ENCODE measurements around the gene CCNE1. TPM values are rescaled to one million over a fixed set of nuclear protein-coding genes. Genes with fewer than 3 reads are reported as not detected.
A peak's percentile ranks its signal among the peaks of the same experiment; 100 is the strongest.

CCNE1 gene
- polyA plus RNA-seq, 12 donors, result 12.7 to 29.0 (median 23.8) TPM; not detected in 1

DNA sequence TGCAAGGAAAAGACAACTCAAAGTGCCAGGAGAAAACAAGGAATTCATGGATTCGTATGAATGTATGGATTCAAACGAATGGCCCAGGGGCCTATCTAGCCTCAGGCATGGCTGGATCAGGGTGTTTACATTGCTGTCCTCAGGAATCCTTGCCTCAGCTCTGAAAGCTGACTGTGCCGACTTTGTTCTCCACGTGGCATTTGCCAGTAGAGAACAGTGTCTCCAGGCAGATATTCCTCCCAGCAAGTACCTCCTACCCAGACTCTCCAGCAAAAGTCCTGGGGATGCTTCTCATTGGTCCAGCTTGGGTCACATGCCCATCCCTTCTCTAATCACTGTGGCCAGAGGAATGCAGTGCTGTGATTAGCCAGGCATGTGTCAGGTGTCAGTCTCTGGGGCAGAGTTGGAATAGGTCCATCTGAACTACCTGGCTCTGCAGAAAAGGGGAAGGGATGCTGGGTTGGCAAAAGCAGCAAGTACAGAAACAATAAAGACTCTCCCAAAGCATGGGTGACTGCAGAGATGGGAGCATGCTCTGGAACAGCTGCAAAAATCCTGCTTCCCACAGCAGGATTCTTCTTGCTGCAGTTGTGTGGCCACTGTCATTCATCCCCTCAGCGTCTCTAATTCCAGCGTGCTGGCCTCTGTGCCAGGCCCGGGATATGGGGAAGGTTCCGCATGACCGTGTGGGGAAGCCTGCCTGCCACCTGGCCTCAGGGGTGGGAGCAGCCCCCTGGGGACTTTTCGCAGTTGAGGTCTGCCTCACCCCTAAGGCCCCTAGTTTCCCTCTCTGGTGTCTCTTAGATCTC, 30.0 kb downstream of the CCNE1 start:
- DNase-seq, result peak; percentile 22

- no peak for DNase-seq
Observed at GRCh38 chr19:29842471-29843179, 30.8 kb downstream of the CCNE1 start.

GRCh38 chr19:29843180-29844051, 31.6 kb downstream of the CCNE1 start:
- peak; percentile 52 for DNase-seq

GRCh38 chr19:29844891-29845573, 33.2 kb downstream of the CCNE1 start:
- peak; percentile 93 for DNase-seq

GRCh38 chr19:29845574-29846176, 33.9 kb downstream of the CCNE1 start:
- DNase-seq, result no peak

DNA sequence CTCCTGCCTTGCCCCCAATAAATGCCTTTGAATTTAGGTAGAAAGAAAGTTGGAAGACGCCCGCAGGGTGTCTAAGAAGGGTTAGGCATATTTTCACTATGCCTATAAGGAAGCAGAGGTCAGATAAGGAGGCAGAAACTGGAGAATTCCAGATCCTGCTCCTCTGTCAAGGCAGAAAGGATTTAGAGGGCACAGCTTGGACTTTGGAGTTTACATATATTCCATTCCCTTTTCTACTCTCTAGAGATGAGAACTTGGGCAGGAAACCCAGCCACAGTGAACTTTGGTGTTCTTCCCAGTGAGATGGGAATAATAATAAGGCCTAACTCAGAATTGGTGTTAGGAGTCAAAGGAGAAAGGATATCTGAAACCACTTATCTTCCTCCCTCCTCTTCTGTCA, 37.4 kb downstream of the CCNE1 start:
- no peak for DNase-seq

DNA sequence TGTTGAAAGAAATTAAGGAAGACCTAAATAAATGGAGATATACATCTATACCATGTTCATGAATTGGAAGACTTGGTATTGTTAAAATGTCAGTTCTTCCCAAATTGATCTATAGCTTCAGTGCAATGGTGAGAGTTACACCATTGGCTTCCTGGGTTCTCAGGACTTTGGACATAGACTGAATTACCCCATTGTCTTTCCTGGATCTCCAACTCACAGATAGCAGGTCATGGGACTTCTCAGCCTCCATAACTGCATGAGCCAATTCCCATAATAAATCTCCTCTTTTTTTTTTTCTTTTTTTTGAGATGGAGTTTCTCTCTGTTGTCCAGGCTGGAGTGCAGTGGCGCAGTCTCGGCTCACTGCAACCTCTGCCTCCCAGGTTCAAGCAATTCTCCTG, 38.7 kb downstream of the CCNE1 start:
- no peak for DNase-seq

DNA sequence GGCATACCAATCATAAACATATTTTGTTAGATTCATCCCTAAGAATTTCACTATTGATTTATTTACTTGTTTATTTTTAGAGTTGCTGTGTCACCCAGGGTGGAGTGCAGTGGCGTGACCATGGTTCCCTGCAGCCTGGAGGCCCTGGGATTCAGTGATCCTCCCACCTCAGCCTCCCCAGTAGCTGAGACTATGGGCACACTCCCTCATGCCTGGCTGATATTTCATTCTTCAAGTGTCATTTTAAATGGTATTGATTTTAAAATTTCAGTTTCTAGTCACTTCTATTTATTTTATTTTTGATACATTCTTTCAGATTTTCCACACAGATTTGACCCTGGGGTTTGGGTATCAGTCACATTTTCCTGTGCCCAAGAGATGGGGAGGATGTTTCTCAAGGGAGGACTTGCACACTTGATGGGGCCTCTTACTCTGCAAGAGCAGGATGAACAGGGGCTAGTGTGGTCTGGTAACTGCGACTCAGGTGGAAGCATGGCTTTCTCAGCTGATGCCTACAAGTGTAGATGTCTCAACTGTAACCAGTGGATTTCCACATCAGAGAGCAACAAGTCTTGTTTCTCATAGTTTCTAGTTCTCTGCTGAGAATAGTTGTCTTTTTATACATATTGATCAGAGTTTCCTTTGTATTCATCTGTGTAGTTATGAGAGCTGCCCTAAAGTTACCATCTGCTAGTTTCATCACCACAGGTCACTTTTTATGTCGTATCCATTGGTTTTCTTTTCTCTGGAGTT, 40.2 kb downstream of the CCNE1 start:
- DNase-seq, result no peak

DNA sequence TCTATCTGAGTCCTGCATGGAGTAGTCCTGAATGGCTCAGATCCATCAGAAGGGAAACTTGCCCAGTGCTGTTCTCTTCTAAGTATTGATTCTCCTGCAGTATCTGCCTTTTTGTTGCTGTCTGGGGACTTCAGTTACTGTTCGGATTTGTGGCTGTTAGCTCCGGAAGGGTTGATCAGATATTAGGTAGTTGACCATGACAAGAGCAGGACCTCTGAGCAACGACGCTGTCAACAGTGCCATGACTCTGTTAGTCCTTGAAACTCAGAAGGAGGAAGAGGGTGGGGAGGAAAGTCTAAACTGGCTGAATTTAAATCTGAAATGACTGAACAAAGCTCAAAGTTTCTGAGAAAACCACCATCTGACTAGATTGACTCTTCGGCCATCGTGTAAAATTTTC, 42.2 kb downstream of the CCNE1 start:
- DNase-seq, result no peak

DNA sequence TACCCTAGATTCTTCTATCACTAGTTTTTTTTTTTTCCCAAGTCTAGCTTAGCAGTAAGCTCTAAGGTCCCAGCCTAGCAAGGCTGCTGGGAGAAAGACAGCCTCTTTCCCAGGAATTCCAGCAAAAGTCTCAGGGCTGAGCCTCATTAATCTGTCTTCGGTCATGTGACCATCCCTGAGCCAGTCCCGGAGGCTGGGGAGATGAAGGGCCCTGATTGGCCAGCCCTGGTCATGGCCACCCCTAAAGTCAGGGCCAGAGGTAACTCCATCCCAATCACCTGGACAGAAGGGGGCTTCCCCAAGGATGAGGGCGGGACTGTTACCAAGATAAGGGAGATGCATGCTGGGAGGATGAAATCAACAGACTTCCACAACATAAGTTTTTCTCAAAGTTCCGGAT, 43.3 kb downstream of the CCNE1 start:
- no peak for DNase-seq

- no peak for DNase-seq
Observed at GRCh38 chr19:29855741-29856500, 44.1 kb downstream of the CCNE1 start.

- DNase-seq, result no peak
Observed at GRCh38 chr19:29858000-29858596, 46.3 kb downstream of the CCNE1 start.

GRCh38 chr19:29858621-29859020, 46.8 kb downstream of the CCNE1 start:
- DNase-seq, result no peak

DNA sequence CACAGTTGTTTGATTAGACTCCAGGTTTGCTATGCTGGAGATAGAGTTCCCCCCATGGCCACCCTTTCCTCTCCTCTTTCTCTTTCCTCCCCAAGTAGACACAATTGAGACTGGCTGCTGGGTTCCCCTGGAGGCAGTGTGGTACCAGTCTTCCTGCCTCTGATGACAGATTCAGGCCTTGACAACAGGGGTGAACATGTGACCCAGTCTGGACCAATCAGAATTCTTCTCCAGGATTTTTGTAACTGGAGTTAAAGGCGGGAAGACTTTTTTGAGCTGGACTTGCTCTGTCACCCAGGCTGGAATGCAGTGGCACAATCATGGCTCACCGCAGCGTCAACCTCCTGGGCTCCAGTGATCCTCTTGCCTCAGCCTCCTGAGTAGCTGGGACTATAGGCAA, 48.7 kb downstream of the CCNE1 start:
- no peak for DNase-seq

DNA sequence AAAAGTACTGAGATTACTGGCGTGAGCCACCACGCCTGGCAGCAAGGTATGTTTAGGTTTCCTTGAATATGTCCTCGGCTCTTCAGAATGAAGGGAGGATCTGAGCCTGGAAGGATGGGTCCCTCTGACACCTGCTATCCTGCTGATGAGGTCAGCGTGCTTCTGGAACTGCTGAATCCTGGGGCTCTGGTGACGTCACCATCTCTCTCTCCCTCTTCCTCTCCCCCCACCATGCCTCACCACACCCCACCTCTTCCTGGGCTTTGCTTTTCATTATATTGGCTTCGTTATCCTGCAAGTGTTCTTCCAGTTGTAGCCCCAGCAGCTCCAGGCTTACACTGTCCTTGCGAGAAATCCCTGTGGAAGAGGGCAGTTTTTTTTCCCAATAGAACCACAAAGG, 49.8 kb downstream of the CCNE1 start:
- no peak for DNase-seq

DNA sequence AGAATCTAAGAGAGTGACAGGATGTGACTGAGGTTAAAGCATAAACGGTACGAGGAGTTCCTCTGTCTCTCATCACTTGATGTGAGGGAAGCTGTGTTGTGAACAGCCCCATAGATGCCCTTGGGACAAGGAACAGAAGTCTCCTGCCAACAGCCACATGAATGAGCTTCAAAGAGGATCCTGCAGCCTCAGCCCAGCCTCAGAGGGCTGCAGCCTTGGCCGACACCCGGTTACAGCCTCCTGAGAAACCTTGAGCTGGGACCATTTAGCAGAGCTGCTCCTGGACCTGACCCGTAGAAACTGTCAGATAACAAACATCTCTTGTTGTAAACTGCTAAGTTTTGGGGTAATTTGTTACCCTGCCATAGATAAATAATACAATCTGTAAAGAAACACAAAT, 54.2 kb downstream of the CCNE1 start:
- DNase-seq, result no peak

- DNase-seq, result no peak
Observed at GRCh38 chr19:29867984-29868383, 56.2 kb downstream of the CCNE1 start.

GRCh38 chr19:29871143-29871542, 59.4 kb downstream of the CCNE1 start:
- DNase-seq, result no peak

DNA sequence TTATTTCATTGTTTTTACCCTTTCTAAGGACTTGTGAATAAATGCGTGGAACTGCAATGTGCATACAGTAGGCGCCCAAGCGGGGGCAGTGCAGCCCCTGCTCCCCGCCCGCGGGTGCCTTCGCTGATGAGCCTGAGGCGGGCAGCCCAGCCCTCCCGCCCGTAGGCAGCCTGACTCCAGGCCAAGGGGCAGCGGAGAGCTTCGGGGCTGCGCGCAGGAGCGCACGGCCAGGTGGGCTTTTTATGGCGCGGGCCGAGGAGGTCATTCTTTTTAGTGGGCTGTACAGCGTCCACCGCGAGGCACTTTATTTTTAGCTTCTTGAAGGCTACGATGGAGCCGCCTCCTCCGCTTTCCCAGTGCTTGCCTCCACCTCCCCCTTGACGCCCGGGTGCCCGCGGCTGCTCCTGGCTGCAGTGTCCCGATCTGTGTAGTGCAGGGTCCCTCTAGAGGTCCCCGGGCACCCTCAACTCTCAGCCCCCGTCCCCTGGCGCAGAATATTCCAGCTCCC, 60.5 kb downstream of the CCNE1 start:
- DNase-seq, result no peak
